Neural progenitor cell (in vitro differentiated cells): ENCODE results near the gene TCERG1L.

Experiments used
- EZH2 ChIP-seq: fragments of 200-600 bp; sonication (generic); IDR thresholded peaks from 2 replicates; pipeline ENCODE4 v1.6.1; 2017; ENCODE audit warnings: antibody characterized with exemption, mild to moderate bottlenecking, moderate library complexity
- TF ChIP-seq, protein P1 (sequence below): fragments of 200-600 bp; sonication (generic); IDR thresholded peaks from 2 replicates; pipeline ENCODE4 v1.5.1; 2017; ENCODE audit warnings: antibody characterized with exemption, mild to moderate bottlenecking

- TF ChIP-seq, protein P1, sequence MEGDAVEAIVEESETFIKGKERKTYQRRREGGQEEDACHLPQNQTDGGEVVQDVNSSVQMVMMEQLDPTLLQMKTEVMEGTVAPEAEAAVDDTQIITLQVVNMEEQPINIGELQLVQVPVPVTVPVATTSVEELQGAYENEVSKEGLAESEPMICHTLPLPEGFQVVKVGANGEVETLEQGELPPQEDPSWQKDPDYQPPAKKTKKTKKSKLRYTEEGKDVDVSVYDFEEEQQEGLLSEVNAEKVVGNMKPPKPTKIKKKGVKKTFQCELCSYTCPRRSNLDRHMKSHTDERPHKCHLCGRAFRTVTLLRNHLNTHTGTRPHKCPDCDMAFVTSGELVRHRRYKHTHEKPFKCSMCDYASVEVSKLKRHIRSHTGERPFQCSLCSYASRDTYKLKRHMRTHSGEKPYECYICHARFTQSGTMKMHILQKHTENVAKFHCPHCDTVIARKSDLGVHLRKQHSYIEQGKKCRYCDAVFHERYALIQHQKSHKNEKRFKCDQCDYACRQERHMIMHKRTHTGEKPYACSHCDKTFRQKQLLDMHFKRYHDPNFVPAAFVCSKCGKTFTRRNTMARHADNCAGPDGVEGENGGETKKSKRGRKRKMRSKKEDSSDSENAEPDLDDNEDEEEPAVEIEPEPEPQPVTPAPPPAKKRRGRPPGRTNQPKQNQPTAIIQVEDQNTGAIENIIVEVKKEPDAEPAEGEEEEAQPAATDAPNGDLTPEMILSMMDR = no peak
- no peak for TF ChIP-seq EZH2
These were observed 34.2 kb downstream of the TCERG1L start for GRCh38 chr10:131277278-131277677.
